ENCODE results near the gene TSPAN5.
A peak's percentile ranks its signal among the peaks of the same experiment; 100 is the strongest.

The TSPAN5 gene

DNA sequence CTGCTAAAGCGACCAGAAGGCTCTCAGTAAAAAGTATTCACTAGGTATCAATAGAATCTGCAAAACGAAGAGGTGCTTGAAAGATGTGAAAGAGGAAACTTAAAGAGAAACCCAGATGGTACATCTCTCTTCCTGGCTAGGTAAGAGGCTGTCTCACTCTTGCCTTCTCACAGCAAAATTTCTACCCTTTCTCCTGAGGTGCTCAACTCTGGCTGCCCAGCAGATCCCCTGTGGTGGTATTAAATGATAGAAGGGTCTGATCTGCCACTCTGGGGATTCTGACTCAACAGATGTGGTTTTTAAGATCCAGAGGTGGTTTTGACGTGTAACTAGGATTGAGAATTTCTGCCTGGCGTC is 14.9 kb upstream of the TSPAN5 start:
- no peak for DNase-seq (ENCODE audit: low read depth)

GRCh38 chr4:98672583-98673287 is 14.3 kb upstream of the TSPAN5 start:
- no peak for DNase-seq (ENCODE audit: low read depth)

DNA sequence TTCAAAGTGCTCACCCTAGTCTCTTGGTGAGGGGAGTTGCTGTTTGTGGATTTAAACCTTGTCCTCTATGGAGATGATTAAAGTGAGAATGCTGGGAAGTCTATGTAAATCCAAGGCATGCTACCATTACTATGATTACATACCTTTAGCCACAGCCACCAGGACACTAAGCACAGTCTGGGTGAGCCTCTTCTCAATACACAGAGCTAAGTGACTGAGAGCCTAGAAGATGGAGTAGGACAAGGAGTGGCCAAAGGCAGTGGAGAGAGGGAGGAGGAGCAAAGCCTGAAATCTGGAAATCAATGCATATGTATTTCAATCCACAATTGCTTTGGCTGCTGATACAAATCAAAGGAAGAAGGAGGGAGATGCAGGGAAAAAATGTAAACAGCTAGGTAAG is 12.7 kb upstream of the TSPAN5 start:
- DNase-seq (ENCODE audit: low read depth): no peak

- DNase-seq (ENCODE audit: low read depth): no peak
Observed at GRCh38 chr4:98670186-98670585, 11.8 kb upstream of the TSPAN5 start.

DNA sequence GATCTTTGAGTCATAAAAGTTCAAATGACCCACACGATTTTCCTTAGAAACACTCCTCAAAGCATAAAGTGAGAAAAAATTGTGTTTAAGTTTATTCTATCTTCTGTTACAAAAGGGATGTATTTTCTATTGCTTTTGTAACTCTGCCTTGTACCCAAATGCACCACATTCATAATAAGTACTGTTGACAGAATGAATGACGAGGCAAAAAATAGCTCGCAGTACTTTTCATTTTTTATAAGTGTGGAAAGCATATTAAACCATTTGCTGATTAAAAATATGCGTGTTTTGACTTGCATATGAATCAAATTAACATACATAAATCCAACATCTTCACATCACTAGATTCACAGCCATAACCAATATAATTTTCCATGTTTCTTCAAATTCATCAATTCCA is 11.2 kb upstream of the TSPAN5 start:
- no peak for DNase-seq (ENCODE audit: low read depth)

DNA sequence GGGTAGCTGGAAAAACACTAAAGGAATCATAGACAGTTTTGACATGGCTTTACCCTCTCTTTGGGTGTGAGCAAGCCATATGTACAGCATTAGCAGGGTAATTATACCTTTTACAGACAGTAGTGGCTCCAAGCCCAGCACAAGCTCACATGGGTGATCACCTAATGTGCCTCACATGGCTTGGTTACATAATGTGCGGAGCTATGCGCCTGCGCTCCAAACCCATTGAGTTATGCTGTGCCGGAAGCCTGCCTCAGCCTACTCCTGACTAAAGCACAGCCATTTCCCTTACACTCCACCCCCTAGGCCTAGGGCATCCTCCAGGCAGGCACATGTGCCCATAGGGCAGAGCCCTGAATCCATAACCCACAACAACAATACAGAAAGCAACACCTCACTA is 6.5 kb upstream of the TSPAN5 start:
- DNase-seq (ENCODE audit: low read depth): no peak

DNA sequence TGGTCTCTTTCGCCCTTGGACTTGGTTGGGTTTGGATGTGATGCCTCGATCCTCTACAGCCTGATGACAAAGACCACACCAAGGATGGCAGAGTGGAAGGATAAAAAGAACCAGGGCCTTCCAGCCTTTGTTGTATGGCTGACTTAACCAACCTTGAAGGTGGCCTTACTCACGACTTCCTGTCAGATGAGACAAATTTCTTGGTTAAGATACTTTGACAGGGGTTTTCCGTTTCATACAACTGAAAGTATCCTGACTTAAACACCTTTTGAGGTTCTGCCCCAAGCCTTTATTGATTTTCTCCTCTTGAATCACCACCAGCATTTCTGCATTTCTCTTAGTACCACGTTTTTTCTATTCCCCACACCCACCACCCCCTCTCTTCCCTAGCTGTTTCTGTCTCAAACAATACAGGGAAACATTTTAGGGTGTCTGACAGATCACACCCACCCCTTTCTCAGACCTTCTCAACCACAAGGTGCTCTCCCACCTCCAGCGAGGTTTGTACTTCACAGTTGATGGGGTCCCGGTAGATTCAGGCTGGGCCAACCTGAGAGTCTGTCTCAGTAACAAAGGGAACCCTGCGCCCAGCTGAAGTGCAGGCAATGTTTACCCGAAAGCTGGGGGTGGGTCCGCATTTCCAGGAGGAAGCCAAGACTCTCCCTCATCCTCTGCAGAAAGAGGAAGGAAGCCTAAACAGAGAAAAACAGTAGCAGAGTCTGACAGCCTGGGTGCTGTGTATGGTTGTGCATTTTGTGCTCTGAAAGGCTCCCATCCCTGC is 5.0 kb upstream of the TSPAN5 start:
- DNase-seq (ENCODE audit: low read depth): no peak

DNA sequence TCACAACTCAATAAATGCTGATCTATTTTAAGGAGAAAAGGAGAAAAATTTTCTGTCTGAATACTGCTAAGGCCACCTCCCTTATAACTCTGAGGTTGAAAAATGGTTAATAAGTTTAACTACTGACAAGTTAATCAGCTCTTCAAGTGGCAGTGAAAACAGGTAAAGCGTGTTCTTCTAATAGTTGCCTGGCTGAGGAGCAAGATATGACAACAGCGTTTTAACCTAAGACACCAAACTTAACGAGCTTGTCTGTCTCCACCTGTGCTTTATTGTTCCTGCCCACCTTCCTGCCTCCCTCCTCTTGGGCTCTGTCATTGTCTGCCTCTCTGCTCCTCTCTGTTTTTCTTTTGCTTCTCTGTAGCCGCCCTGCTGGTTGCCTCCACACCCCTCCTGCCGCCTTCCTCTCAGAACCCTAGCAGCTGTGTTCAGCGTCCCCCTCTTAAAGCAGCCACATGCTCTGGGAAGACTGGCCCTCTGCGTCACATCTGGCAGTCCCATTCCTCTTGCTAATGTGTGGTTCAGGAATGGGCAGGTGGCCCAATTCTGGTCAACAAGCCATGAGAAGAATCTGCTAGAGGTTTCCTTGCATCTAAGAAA is 4.3 kb upstream of the TSPAN5 start:
- no peak for DNase-seq (ENCODE audit: low read depth)

GRCh38 chr4:98662055-98662453 is 3.6 kb upstream of the TSPAN5 start:
- no peak for DNase-seq (ENCODE audit: low read depth)

- DNase-seq (ENCODE audit: low read depth): no peak
Observed at GRCh38 chr4:98661371-98662054, 3.1 kb upstream of the TSPAN5 start.

GRCh38 chr4:98659741-98660462 is 1.5 kb upstream of the TSPAN5 start:
- peak; percentile 74 for DNase-seq (ENCODE audit: low read depth)

GRCh38 chr4:98659106-98659592 is 738 bp upstream of the TSPAN5 start:
- peak; percentile 70 for DNase-seq (ENCODE audit: low read depth)

- peak; percentile 90 for DNase-seq (ENCODE audit: low read depth)
Observed at GRCh38 chr4:98657531-98658286, 702 bp downstream of the TSPAN5 start.

DNA sequence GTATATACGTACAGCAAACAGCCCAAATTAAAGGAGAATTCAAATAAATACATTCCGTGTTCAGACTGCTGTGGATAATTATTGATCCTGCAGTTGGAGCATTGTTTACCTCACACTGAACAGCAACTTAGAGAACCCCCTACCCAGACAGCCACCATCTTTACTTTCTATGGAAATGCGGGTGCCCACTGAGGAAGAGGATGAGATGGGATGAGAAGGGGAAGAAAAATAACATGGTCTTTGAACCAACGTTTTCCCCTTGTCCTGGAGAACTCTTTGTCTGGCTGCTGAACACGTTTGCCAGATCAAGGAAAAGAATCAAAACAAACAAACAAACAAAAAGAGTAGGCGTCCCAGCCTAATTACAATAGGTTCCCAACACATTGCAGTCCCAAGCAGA is 1.5 kb downstream of the TSPAN5 start:
- no peak for DNase-seq (ENCODE audit: low read depth)

DNA sequence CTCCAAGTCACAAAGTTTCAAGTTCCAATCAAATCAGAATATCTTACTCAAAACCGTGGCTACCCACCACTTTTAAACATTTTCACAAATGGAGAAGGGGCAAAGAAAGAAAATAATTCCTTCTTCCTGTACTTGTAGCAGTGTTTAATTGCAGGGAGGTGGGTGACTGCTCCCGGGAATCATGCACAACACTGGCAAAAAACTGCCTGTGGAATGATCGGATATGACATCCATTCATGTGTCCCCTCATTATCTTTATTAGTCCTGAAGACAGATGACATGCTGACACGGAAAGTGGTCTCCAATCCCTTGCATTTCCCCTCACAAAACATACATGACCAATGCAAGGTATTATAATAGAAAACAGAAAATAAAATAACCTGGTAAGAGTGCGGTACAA is 2.0 kb downstream of the TSPAN5 start:
- no peak for DNase-seq (ENCODE audit: low read depth)

DNA sequence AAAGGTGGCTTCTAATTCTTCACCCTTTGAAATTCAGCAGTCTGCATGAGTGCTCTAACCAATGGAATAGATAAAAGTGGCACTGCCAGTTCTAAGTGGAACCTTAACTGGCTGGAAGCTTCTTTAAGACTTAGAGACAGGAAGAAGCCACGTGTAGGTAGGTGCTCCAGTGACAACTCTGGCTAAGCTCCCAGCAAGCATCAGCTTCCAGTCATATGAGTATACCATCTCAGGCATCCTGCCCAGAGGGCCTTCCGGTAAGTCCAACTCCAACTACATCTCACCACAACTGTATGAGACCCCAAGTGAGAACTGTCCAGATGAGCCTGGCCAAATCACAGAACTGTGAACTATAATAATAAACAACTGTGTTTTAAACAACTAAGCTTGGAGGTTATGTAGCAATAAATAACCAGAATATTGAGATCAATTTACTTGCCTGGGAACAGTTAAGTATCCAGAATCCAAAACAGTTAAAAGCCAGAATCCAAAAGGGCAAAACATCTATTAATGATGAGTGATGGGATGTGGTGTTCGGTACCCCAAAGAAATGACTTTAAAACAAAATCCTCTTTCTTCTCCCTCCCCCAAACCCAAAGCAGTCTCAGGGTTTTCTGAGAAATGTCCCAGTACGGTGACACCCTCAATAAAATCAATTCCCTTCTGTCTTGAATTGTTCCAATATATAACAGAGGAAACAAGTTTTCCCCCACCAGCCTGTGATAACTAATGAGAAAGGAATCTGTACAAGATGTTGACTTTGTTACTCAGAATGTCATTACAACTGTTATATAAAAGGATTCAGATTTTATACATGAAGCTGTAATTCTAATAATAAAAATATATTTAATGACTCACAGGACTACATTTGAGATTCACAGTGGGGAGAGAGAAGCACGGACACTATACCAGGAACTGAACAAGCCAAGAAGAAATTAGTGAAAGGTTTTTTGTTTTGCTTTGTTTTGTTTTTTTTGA is 4.2 kb downstream of the TSPAN5 start:
- peak; percentile 96 for DNase-seq (ENCODE audit: low read depth)

- peak; percentile 88 for DNase-seq (ENCODE audit: low read depth)
Observed at GRCh38 chr4:98652996-98653395, 5.4 kb downstream of the TSPAN5 start.

- DNase-seq (ENCODE audit: low read depth): no peak
Observed at GRCh38 chr4:98648602-98649001, 9.8 kb downstream of the TSPAN5 start.

DNA sequence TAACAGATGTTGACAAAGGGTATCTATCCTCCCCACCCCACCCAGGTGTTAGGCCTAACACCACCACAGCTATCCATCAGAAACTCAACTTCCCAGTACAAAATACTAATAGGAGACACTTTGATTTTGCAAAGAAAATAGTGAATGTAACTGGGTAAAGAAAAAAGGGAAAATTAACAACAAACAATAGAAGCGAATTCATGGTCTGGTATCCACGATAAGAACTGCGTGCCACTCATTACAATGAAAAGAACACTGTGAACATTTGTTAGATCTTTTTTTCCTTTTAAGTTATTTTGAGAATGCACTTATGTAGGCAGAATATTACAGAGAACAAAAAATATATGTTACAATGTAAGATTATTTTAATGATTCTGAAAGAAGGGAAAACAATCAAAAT is 12.0 kb downstream of the TSPAN5 start:
- DNase-seq (ENCODE audit: low read depth): no peak

DNA sequence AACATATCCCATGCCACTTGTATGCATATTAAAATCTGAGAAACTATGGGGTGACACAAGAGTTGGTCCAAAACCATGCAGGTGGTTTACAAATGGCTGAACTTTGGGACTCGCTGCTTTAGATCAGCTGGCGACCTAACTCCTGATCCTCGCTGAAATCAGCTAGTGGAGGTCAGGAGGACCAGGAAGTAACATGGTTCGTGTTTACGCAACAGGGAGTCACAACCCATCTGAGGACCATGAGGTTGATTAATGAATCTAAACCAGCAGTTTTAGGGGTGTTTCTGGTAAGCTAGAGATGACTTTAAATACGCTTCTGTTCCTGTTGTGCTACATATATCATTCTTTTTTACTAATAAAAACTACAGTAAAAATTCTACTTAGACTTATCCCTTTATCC is 12.9 kb downstream of the TSPAN5 start:
- DNase-seq (ENCODE audit: low read depth): no peak
